Lower leg skin (tissue), 4 donors: ENCODE measurements around the gene MED14. TPM values are rescaled to one million over a fixed set of nuclear protein-coding genes. Genes with fewer than 3 reads are reported as not detected.
"Not testable (repeated sequence)": the region's sequence is repeated elsewhere in the genome, so short reads cannot be mapped to it uniquely, and the experiment has no call there.

ENCODE experiments used
- DNase-seq, 2 donors: peaks; one replicate each; pipeline ENCODE4 v3.0.0-alpha.2; 2019; ENCODE audit warnings: low spot score in 2 of 2
- H3K4me3 ChIP-seq: fragments of 200-600 bp; sonication (generic); 2 replicates; pipeline ENCODE4 v1.5.1; 2017; ENCODE audit warnings: mild to moderate bottlenecking, low read depth; ENCODE audit not compliant: poor library complexity, severe bottlenecking
- CTCF ChIP-seq, 3 donors: fragments of 450-650 bp; IDR thresholded peaks; one replicate each; pipeline ENCODE4 v1.5.1; 2016; ENCODE audit warnings: antibody characterized with exemption in 3 of 3, mild to moderate bottlenecking in 3 of 3, moderate library complexity in 2 of 3
- POLR2A ChIP-seq, 2 donors: fragments of 450-650 bp; IDR thresholded peaks; one replicate each; pipeline ENCODE4 v1.6.1; 2016 to 2017; ENCODE audit warnings: antibody characterized with exemption in 2 of 2, mild to moderate bottlenecking in 1 of 2, moderate library complexity in 1 of 2
- WGBS, 2 donors: methylation state at CpG; one replicate each; pipeline ENCODE4 v1.1.5; 2018; 5-methylcytosine and 5-hydroxymethylcytosine counted together
- intact Hi-C: fragments of 100-400 bp; cut with DNase I; formaldehyde crosslinking; loops from one replicate; pipeline ENCODE4 v1.15.0; 2023; ENCODE audit warnings: low total_unique reads
- total RNA-seq, 4 donors: library from RNA; depleted of rRNA; stranded (reverse); fragments of >200 nt; gene quantifications; one replicate each; pipeline ENCODE4 v1.1.0, GENCODE V29; 2016

MED14 gene
- total RNA-seq, 4 donors from 2014 or later, result 27.4 to 36.8 (median 35.0) TPM

- peak overlapping the region; percentile 66 for H3K4me3 ChIP-seq
- no peak for DNase-seq
- intact Hi-C loops, result no loop called here
- 1 to 2% methylated on average over 13 to 17 of the region's 17 CpGs for WGBS, 2 donors
- TF ChIP-seq CTCF (IDR thresholded peaks at IDR 0.05) (no peak), POLR2A (IDR thresholded peaks at IDR 0.05) (no peak)
Observed at GRCh38 chrX:40736170-40736505, 796 bp upstream of the MED14 start.

- H3K4me3 ChIP-seq, result peak overlapping the region; percentile 66
- WGBS, 2 donors, result 1 to 3% methylated on average over 12 to 20 of the region's 20 CpGs
- DNase-seq, result no peak
- TF ChIP-seq CTCF (IDR thresholded peaks at IDR 0.05), result no peak
- no peak for TF ChIP-seq POLR2A (IDR thresholded peaks at IDR 0.05)
- intact Hi-C loops, result no loop called here
Observed at GRCh38 chrX:40734971-40735324, 394 bp downstream of the MED14 start.

GRCh38 chrX:40733706-40734105 lies 1.6 kb downstream of the MED14 start:
- 10 to 42% methylated on average over 2 of the region's 2 CpGs for WGBS, 2 donors
- intact Hi-C loops, result no loop called here
- DNase-seq, result no peak
- TF ChIP-seq CTCF (IDR thresholded peaks at IDR 0.05), result no peak
- no peak for TF ChIP-seq POLR2A (IDR thresholded peaks at IDR 0.05)
- no peak overlapping the region for H3K4me3 ChIP-seq

GRCh38 chrX:40732499-40732898 lies 2.8 kb downstream of the MED14 start:
- WGBS, 2 donors, result 91 to 93% methylated on average over 5 of the region's 5 CpGs
- H3K4me3 ChIP-seq, intact Hi-C loops: not testable (repeated sequence)

GRCh38 chrX:40729598-40730584 lies 5.5 kb downstream of the MED14 start:
- WGBS, 2 donors, result 63 to 66% methylated on average over 4 of the region's 4 CpGs
- DNase-seq, result no peak
- H3K4me3 ChIP-seq, result no peak overlapping the region
- intact Hi-C loops, result no loop called here
- TF ChIP-seq POLR2A (IDR thresholded peaks at IDR 0.05) (no peak), CTCF (IDR thresholded peaks at IDR 0.05) (no peak)

More at GRCh38 chrX:40732499-40732898, 2.8 kb downstream of the MED14 start:
- DNase-seq, result not testable (repeated sequence)

- TF ChIP-seq POLR2A (IDR thresholded peaks at IDR 0.05) (no peak), CTCF (IDR thresholded peaks at IDR 0.05) (no peak)
Observed at GRCh38 chrX:40727581-40728252, 7.6 kb downstream of the MED14 start.

More at GRCh38 chrX:40727581-40728252, 7.6 kb downstream of the MED14 start:
- WGBS, 2 donors, result 87 to 91% methylated on average over 6 of the region's 6 CpGs
- no peak for DNase-seq
- intact Hi-C loops, result no loop called here
- no peak overlapping the region for H3K4me3 ChIP-seq
